ENCODE data around the gene VPS18. TPM values are rescaled to one million over a fixed set of nuclear protein-coding genes. Genes with fewer than 3 reads are reported as not detected.

Gene VPS18
- polyA plus RNA-seq, 1 donor from 2014 or later = 13.8 TPM

DNA sequence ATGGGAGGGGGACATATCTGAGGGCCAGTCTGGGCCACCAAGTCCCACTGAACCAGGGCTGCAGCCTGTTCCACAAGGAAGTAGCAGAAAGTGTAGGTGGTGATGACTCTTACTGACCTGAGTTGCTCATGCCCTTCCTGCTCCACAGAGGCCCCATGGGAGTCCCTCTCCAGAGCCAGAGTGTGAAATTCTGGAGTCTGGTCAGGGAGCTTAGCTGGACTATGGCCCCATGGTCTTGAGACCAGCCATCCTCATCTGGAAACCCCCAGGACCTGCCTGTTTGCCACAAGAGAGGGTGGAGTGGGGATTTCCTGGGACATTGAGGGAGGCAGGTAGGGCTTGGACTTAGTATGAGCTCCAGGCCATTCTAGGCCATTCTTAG is 47.4 kb upstream of the VPS18 start:
- H3K36me3 ChIP-seq (ENCODE audit: insufficient read depth, low read length) = no peaks in the 10 kb centered on the region
- peaks cover 49% of the 10 kb centered on the region for H3K27me3 ChIP-seq (ENCODE audit: insufficient read depth, low read depth, low read length)
- H3K9me3 ChIP-seq (ENCODE audit: low read length) = no peaks in the 10 kb centered on the region
- TF ChIP-seq MXI1 (conservative IDR thresholded peaks at IDR 0.05; ENCODE audit: poor library complexity, severe bottlenecking) (no peak), EP300 (conservative IDR thresholded peaks at IDR 0.05; ENCODE audit: poor library complexity, severe bottlenecking) (no peak), EZH2 (IDR thresholded peaks at IDR 0.05; ENCODE audit: borderline replicate concordance, insufficient read depth, low read length, poor library complexity, severe bottlenecking) (no peak), SMC3 (conservative IDR thresholded peaks at IDR 0.05; ENCODE audit: poor library complexity) (no peak), TAF1 (IDR thresholded peaks at IDR 0.05; ENCODE audit: low read depth) (no peak), POLR2AphosphoS5 (IDR thresholded peaks at IDR 0.05) (no peak), RAD21 (conservative IDR thresholded peaks at IDR 0.05) (no peak)
- TF ChIP-seq, protein P1, sequence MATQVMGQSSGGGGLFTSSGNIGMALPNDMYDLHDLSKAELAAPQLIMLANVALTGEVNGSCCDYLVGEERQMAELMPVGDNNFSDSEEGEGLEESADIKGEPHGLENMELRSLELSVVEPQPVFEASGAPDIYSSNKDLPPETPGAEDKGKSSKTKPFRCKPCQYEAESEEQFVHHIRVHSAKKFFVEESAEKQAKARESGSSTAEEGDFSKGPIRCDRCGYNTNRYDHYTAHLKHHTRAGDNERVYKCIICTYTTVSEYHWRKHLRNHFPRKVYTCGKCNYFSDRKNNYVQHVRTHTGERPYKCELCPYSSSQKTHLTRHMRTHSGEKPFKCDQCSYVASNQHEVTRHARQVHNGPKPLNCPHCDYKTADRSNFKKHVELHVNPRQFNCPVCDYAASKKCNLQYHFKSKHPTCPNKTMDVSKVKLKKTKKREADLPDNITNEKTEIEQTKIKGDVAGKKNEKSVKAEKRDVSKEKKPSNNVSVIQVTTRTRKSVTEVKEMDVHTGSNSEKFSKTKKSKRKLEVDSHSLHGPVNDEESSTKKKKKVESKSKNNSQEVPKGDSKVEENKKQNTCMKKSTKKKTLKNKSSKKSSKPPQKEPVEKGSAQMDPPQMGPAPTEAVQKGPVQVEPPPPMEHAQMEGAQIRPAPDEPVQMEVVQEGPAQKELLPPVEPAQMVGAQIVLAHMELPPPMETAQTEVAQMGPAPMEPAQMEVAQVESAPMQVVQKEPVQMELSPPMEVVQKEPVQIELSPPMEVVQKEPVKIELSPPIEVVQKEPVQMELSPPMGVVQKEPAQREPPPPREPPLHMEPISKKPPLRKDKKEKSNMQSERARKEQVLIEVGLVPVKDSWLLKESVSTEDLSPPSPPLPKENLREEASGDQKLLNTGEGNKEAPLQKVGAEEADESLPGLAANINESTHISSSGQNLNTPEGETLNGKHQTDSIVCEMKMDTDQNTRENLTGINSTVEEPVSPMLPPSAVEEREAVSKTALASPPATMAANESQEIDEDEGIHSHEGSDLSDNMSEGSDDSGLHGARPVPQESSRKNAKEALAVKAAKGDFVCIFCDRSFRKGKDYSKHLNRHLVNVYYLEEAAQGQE (IDR thresholded peaks at IDR 0.05; ENCODE audit: borderline replicate concordance) = no peak
- TF ChIP-seq, protein P2, sequence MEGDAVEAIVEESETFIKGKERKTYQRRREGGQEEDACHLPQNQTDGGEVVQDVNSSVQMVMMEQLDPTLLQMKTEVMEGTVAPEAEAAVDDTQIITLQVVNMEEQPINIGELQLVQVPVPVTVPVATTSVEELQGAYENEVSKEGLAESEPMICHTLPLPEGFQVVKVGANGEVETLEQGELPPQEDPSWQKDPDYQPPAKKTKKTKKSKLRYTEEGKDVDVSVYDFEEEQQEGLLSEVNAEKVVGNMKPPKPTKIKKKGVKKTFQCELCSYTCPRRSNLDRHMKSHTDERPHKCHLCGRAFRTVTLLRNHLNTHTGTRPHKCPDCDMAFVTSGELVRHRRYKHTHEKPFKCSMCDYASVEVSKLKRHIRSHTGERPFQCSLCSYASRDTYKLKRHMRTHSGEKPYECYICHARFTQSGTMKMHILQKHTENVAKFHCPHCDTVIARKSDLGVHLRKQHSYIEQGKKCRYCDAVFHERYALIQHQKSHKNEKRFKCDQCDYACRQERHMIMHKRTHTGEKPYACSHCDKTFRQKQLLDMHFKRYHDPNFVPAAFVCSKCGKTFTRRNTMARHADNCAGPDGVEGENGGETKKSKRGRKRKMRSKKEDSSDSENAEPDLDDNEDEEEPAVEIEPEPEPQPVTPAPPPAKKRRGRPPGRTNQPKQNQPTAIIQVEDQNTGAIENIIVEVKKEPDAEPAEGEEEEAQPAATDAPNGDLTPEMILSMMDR (IDR thresholded peaks at IDR 0.05; ENCODE audit: poor library complexity, severe bottlenecking) = no peak
- no peaks in the 10 kb centered on the region for H4K20me1 ChIP-seq (ENCODE audit: insufficient read depth)
- H3K9ac ChIP-seq (ENCODE audit: low read length) = no peak overlapping the region
- H2AFZ ChIP-seq (ENCODE audit: low read depth, low read length) = no peak overlapping the region
- H3K79me2 ChIP-seq (replicated peaks; ENCODE audit: insufficient read depth, low read length) = no peaks in the 10 kb centered on the region
- H3K27ac ChIP-seq (ENCODE audit: low read length) = no peak overlapping the region
- H3K4me3 ChIP-seq (ENCODE audit: low read length) = no peak overlapping the region
- no peaks in the 10 kb centered on the region for H3K9me2 ChIP-seq (ENCODE audit: insufficient read depth, low read length)
- no peaks in the 10 kb centered on the region for H3F3A ChIP-seq (ENCODE audit: insufficient read depth, low read length, poor library complexity, severe bottlenecking)
- no peak overlapping the region for H3K4me2 ChIP-seq (ENCODE audit: low read length)

DNA sequence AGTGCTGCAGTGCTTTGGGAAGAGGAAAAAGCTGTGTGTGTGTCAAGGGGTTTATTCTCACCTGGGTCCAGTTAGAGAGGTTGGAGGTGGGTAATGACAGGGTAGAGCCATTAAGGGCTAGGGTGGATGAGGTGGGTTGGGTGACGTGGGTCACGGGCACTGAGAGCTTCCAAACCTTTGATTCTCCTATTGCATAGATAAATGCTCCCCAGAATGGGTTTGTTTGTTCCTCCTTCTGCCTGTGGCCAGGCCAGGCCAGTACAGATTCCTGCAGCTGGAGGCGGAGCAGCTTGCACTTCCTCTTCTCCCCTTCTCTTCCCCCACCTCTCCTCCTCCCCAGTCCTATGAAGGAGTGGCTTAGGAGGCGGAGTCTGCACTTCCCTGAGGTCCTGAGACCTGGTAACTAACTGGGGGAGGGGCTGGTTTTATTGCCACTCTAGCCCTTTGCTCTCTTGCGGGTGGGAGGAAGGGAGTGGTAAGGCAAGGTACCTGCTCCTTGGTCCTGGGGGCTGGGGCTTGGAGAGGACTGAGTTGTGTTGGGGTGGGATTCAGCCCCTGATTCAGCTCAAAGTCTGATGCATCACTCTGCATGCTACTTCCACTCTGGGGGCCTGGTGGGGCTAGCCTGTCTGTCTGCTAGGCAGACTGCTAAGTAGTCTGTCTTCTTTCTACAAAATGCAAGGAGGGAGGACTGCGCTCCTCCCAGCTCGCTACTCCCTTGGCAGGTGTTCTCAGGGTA is 46.9 kb upstream of the VPS18 start:
- Histone ChIP-seq H3K36me3 (ENCODE audit: insufficient read depth, low read length) (no peaks in the 10 kb centered on the region), H2AFZ (ENCODE audit: low read depth, low read length) (no peak overlapping the region), H3F3A (ENCODE audit: insufficient read depth, low read length, poor library complexity, severe bottlenecking) (no peaks in the 10 kb centered on the region), H3K4me2 (ENCODE audit: low read length) (no peak overlapping the region), H3K27ac (ENCODE audit: low read length) (no peak overlapping the region), H3K79me2 (replicated peaks; ENCODE audit: insufficient read depth, low read length) (no peaks in the 10 kb centered on the region), H3K4me3 (ENCODE audit: low read length) (no peak overlapping the region), H4K20me1 (ENCODE audit: insufficient read depth) (no peaks in the 10 kb centered on the region), H3K27me3 (ENCODE audit: insufficient read depth, low read depth, low read length) (peaks cover 44% of the 10 kb centered on the region), H3K9me3 (ENCODE audit: low read length) (no peaks in the 10 kb centered on the region), H3K9me2 (ENCODE audit: insufficient read depth, low read length) (no peaks in the 10 kb centered on the region), H3K9ac (ENCODE audit: low read length) (no peak overlapping the region)
- TF ChIP-seq RAD21 (conservative IDR thresholded peaks at IDR 0.05) (no peak), EZH2 (IDR thresholded peaks at IDR 0.05; ENCODE audit: borderline replicate concordance, insufficient read depth, low read length, poor library complexity, severe bottlenecking) (no peak), MXI1 (conservative IDR thresholded peaks at IDR 0.05; ENCODE audit: poor library complexity, severe bottlenecking) (no peak), EP300 (conservative IDR thresholded peaks at IDR 0.05; ENCODE audit: poor library complexity, severe bottlenecking) (no peak), POLR2AphosphoS5 (IDR thresholded peaks at IDR 0.05) (no peak), SMC3 (conservative IDR thresholded peaks at IDR 0.05; ENCODE audit: poor library complexity) (no peak), TAF1 (IDR thresholded peaks at IDR 0.05; ENCODE audit: low read depth) (no peak)
- TF ChIP-seq, protein P2 (IDR thresholded peaks at IDR 0.05; ENCODE audit: poor library complexity, severe bottlenecking) = no peak
- TF ChIP-seq, protein P1 (IDR thresholded peaks at IDR 0.05; ENCODE audit: borderline replicate concordance) = no peak

Data from neural cell (in vitro differentiated cells).